Epidermal melanocyte (primary cell): ENCODE results near the gene CIT.

Experiments used
- DNase-seq: peaks from one replicate; pipeline ENCODE4 v3.0.0; 2011; ENCODE audit warnings: low spot score; ENCODE audit not compliant: insufficient read length

Gene CIT

DNA sequence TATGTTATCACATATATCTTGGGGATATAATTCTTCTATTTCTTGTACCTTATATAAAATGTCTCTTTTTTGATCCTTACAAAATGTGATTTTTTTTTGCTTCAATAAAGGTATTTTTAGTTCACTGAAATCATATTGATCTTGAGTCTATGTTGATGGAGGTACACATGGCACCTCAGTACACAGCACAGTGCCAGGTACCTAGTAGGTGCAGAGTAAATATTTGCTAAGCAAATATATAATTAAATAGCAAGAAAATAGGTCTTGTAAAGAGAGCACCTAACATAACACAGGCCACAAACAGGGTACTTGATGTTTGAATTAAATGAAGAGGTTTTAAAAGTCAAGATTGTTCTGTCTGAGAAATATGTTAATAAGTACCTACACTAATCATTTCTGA lies 69.7 kb downstream of the CIT start:
- no peak for DNase-seq

DNA sequence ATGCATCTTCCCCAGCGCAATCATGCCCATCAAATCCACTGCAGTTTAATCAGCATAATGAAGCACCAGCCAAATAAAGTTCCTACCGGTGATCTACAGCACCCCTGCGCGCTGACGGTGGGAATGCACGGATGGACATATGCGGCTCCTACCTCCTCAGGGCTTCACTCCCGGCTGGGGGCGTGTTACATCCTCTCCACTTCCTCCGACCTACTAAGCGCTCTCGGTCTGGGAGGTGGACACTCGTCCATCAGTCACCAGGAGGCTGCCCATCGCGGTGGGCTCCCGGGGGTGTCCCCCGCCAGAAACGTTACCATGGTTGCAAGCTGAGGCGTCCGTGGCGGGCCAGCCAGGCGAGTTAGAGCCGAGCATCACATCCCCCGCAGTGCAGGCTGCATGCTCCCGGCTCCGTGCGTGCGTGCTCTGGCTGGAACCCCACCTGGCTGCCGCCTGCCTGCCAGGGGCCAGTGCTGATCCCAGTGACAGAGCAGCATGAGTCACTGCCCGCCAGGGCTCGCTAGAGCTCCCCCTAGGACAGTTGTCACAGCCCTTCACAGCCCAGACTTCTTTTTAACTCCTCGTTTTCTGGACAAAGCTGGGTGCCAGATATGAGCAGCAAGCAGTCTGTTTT lies 73.0 kb downstream of the CIT start:
- DNase-seq, result no peak

DNA sequence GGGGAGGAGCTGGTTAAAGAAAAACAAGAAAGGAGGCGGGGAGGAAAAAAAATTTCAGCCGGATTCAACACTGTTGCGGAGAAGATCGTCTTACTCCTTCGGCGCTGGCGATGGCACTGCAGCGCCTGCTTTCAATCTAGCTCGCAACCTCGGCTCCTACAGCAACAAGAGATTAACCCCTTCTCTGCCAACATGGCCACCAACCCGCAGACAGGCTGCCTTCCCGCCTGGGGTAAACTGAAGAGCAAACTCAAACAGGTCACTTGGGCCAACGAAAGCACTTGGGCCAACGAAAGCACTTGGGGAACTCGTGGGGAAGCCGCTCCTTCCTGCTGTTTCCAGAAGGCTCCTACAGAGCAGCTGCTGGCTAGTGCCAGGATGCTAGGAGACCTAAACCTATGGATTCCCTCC lies 73.7 kb downstream of the CIT start:
- no peak for DNase-seq

DNA sequence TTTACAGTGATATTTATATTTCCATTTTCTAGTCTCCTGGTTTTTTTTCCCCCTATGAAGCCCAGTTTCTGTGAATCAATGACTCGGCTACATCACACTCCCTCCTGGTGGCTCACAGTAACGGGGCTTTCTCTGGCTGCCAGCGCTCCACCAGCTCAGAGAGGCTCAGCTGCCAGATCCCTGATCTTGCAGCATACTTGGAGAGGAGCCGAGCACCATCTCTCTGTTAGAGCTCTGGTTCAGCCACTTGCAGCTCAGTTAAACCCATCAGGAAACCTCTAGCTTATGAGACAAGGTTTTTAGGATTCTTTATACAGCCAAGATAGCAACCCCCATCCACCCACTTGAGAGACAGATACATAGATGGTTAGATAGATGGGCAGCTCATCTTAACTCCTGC lies 74.6 kb downstream of the CIT start:
- DNase-seq, result no peak

DNA sequence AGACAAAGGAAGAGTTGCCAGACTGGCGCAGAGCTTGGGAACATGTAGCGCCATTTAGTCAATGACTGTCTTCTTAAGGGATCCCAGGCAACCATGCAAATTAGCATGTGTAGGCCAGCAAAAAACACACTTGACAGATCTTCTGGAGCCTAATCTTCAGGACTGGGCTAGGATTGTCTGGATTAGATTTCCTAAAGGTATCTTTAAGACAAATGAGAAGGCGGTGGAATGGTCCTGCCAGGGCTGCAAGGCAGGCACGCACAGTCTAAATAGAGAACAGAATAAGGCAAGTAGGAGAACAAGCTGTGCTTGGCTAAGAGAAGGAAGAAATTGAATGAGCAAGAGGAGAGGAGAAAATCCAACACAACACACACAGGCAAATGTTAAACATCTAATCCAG lies 80.0 kb downstream of the CIT start:
- no peak for DNase-seq

DNA sequence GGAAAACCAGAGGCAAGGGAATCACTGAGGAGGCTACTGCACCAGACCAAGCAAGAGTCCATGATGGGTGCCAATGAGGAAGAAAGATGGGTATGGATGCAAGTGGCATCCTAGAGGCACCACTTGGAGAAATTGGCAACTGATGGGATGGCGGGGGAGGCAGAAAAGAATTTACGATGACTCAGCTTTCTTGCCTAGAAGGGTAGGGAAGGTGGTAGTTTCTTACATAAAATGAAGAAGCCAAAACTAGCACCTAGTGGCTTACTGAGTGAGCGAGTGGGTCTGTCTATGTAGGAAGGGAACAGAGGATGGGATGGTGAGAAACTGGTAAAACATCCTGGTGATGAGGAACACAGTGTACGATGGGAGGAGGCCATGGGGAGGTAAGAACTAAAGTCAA lies 80.8 kb downstream of the CIT start:
- DNase-seq, result no peak

DNA sequence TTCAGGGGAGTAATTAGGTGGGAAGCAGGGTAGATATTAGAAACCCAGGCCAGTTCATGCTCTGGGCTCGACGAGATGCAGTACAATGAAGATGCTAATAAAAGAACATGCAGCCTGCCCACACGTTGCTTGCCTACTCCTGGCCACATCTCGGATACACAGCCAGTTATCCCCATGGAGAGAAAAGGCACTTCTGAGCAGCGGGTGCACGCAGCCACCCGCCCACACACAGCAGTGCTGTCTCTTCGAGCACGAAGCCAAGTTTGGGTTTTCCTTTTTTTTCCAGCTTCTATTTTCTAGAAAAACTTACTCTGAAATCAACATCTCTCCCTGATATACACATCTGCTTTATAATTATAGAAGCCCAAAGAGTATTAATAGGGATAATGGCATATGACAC lies 85.7 kb downstream of the CIT start:
- DNase-seq, result no peak

DNA sequence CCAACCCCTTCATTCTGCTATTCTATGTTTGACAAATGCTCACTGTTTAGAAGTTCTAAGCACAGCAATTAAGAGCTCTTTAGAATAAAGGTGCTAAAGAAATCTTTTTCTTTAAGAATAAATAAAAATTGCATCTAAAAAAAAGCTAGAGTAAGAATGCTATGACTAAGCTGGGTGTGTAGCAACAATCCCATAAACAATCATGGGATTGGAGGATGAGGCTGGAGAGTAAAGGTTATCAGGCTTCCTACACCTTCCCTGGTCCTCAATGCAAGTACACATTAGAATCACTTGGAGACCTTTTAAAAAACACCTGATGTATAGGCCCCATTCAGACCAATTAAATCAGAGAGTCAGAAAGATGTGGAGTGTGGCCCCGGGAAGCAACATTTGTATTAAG lies 88.3 kb downstream of the CIT start:
- no peak for DNase-seq

DNA sequence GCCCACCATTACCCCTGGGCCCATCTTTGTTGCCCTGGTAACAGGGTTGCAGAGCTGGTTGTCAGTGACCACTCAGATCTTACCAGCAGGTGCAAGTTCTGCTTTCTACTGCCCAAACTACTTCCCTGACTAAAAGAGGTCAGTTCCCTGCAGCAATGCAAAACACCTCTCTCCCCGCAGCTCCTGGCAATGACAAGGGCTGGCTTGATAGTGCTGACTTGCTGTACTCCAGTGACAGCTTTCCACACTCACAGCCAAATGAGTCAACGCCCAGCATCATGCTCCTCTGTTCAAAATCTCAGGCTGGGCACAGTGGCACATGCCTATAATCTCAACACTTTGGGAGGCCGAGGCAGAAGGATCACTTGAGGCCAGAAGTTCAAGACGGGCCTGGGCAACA lies 90.6 kb downstream of the CIT start:
- DNase-seq, result no peak

DNA sequence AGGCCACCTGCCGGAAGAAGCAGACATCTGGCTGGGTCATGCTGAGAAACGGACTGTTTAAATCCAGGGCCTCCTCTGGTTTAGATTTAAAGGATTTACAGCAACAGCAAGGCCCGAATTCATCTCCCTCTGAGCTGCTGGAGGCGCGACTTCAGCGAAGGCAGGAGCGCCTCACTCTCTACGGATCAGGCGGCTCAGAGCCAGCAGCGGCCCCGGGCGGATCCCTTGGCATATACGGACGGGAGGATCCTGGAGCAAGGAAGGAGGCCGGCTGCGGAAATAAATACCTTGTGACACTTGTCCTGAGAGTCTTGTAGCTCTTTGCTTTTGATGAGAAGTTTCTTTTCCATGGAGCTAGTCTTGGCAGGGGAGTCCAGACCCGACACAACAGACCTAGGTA lies 92.4 kb downstream of the CIT start:
- DNase-seq, result no peak

DNA sequence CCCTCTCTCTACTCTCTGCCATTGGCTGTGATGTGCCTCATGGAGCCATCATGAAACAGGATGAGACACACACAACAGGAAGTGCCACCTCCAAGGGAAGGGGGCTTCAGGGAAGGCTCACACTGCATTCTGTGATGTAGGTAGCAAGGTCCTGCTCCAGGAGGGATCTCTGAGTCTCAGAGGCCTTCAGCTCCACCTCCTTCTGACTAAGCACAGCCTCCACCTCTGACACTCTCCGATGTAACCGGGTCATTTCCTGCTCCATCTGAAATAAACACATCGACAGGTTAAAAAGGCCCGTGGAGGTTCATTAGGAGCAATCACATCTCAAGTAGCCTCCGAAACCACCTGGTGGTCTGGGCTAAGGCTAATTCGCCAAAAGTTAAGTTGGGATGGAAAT lies 93.3 kb downstream of the CIT start:
- DNase-seq, result no peak

DNA sequence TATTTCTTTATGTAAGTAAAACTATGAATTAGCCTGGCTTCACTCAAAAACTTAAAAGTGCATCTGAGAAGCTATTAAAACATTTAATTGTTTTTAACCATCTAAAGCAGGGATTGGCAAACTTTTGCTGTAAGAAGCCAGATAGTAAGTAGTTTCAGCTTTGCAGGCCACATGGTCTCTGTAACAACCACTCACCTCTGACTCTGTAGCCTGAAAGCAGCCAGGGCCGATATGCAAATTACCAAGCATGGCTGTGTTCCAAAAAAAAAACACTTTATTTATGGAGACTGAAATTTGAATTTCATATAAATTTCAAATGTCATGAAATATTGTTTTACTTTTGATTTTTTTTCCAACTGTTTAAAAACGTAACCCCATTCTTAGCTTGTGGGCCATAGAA lies 95.3 kb downstream of the CIT start:
- no peak for DNase-seq

DNA sequence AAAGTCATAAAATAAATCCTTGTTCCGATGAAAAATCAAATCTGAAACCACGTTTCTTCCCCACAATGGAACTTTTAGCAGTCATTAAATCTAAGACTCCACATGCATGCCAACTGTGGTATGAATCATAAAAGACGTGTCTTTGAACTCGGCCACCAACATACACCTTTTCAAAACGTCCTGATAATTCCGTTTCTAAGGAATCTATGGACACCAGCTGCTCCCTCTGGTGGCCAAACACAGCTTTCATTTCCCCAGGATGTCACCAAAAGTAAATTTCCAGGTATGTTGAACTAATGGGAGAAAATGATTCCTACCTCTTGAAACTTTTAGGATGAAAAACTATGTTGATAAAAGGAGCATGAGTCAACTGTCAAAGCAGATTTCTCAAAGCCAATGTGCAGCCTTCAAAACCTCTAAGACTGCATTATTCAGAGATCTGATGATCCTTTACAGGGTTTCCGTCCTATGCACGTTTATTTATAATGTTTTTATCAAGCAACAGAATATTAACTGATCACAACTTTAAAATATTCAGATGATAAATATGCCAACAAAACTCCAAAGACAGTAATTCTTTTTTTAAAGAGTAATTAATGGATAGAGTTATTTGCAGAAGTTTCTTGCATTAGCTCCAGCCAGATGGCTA lies 96.2 kb downstream of the CIT start:
- DNase-seq, result peak; percentile 54

DNA sequence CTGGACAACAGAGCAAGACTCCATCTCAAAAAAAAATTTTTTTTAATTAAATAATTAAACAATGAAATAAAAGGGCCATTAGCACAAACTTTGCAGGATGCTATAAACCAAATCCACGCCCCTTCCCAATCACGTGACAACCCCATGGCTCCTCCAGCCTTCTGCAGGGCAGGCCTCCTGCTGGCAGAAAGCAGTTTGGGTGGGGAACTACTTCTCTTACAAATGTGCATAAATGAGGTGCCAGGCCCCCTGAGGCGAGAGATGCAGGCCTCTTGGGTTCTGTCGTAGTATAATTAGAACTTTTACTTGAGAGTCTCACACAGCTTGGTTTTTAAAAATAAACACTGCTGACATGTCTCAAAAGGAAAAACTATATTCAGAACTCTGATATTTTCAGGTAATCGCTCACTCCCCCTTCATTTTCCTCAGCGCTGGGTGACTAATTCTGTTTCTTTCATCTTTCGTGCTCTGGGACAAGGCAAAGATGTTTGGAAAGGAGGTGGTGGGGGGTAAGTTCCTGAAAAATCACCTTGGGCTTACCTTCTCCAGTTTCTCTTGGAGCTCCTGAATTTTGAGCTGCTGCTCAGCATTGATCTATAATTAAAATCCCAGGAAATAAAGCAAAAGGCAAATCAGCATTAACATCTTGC lies 101.7 kb downstream of the CIT start:
- no peak for DNase-seq

DNA sequence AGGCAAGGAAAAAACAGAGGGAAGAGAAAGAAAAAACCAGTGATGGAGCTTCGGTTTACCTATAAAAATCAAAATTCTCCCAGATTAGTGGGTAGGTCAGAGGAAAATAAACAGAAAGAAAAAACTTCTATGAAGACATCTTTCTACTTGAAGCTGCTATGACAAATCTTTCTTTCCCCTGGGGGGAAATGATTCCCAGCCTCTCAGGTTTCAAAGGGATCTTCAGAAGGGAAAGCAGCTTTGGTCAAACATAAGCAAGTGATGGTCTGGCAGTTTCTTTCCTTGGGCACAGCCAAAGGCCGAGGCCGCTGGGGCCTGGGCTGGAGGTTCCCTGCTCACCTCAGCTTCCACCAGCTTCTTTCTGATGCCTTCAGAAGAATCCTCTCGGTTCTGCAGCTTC lies 104.7 kb downstream of the CIT start:
- DNase-seq, result no peak

DNA sequence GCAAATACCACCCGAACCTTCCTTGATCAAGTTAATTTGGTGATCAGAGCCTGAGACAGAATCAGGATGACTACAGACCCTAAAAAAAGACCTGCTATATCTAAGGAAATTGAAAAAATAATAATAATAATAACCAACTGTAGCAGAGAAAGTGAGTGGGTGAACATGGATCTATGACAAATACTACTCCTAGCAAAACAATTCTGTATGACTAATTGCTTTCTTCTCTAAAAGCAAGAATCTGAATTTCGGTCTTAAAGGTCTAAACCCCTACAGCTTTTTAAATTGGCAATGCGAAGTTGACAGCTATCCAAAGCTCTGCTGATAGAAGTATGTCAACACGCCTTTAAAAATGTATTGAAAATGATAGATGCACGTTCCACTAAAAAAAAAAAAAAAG lies 107.0 kb downstream of the CIT start:
- no peak for DNase-seq

DNA sequence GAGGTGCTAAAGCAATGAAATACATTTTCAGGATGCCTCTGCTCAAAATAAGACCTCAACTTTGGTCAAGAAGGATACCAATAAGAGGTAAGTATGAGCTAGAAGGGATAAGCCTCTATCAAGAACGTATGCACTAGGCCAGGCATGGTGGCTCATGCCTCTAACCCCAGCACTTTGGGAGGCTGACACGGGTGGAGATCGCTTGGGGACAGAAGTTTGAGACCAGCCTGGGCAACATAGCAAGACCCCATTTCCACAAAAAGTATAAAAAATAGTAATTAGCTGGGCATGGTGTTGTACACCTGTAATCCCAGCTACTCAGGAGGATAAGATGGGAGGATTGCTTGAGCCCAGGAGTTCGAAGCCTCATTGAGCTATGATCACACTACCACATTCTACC lies 114.5 kb downstream of the CIT start:
- DNase-seq, result no peak

DNA sequence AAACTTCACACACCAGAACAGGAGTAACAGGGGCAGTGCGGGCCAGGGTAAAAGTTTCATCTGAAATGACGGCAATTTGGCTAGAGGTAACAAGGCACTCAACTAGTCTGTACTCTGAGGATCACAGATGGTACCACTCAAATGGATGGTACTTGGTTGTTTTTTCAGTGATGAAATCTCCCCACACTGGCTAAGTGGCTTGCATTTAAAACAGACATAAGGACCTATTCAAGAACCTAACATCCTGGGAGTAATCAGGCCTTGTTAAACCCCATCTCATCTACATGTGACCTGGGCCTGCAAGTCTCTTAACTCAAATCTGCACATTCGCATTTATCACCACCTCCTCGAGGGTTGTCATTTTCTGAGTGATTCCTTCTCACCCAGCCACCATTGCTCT lies 118.4 kb downstream of the CIT start:
- DNase-seq, result no peak

DNA sequence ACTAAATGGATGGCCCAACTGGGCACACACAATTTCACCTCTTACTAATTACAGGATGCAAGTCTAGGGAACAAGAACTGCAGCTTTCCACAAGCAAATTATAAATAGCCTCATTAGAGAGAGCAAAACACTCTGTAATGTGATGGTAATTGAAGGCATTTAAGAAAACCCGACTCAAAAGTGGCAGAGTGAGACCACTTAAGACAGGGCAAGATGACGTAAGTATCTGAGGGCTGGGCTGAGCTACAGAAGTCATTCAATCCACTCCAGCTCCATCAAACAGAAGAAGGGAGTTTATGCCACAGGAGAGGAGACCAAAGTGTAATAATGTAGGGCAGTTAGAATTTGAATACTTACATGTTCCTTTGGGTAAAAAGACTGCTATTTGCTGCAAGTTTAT lies 118.9 kb downstream of the CIT start:
- DNase-seq, result no peak

DNA sequence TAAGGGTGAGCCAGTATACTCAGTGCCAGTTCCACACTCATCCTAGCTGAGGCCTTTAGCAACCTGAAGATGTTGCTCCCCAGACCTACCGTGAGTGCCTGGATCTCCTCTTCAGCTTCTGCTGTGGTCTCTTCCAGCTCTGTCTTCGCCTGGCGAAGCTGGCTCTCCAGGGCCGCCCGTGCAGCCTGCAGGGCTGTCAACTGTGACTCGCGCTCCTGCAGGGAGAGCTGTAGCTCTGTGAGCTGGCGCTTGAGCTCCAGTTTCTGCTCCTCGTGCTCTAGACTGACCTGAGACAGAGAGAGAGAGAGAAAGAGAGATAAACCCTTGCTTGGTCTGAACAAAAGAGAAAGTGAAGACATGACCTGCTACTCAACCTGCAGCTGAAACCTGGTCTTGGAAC lies 125.2 kb downstream of the CIT start:
- DNase-seq, result no peak

DNA sequence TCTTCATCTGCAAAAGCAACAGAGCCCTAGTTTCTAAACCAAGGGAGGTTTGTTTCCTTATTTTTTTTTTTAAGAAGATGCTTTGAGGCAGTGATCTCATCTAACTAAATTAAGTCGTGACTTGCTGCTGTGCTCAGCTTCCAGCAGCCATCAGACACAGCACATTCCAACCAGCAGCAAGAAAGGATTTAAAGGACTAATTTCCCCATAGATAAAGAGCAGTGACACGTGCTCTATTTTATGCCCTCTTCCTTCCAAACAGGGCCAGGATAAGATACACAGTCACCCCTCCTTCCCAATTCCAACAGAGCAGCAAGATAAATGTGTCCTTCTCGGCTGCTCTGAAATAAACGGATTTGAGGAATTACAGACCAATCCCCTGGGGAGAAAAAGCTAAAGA lies 127.5 kb downstream of the CIT start:
- no peak for DNase-seq

DNA sequence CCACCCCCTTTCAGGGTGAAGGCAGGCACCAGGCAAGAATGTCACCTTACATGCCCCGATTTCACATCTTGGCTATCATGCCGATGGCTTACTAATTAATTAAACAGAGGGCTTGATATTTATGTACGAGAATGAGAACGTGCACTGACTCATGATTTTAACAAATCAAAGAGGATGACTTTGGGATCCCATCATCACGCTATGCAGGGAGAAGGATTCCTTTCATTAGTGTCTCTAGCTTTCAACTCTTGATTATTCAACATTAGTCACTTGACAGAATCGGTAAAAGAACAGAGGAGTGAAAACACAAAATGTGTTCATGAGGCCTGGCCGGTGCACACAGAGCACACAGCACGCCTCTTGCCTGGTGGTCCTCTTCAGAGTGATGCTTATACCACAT lies 128.6 kb downstream of the CIT start:
- no peak for DNase-seq

DNA sequence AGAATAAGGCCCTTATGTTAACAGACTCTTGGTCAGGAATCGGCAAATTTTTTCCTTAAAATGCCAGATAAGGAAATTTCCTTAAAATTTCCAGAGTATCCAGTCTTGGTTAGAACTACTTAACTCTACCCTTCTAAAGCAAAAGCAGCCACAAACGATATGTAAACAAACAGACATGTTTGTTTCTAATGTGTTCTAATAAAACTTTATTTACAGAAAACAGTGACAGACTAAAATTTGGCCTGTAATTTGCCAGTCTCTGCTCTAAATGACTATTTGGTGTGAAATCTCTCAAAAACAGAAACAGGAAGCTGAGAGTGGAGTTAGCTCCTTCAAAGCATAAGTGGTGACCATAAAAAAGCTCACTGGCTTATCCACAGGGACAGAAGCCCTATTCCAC lies 131.0 kb downstream of the CIT start:
- DNase-seq, result no peak
